ENCODE results near the gene TXLNG.

The TXLNG gene

GRCh38 chrX:16839852-16840460 is 53.7 kb downstream of the TXLNG start:
- no peak for TF ChIP-seq EZH2 (IDR thresholded peaks at IDR 0.05; ENCODE audit: borderline replicate concordance, low read depth, low read length, severe bottlenecking)
- TF ChIP-seq, protein P1, sequence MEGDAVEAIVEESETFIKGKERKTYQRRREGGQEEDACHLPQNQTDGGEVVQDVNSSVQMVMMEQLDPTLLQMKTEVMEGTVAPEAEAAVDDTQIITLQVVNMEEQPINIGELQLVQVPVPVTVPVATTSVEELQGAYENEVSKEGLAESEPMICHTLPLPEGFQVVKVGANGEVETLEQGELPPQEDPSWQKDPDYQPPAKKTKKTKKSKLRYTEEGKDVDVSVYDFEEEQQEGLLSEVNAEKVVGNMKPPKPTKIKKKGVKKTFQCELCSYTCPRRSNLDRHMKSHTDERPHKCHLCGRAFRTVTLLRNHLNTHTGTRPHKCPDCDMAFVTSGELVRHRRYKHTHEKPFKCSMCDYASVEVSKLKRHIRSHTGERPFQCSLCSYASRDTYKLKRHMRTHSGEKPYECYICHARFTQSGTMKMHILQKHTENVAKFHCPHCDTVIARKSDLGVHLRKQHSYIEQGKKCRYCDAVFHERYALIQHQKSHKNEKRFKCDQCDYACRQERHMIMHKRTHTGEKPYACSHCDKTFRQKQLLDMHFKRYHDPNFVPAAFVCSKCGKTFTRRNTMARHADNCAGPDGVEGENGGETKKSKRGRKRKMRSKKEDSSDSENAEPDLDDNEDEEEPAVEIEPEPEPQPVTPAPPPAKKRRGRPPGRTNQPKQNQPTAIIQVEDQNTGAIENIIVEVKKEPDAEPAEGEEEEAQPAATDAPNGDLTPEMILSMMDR (IDR thresholded peaks at IDR 0.05; ENCODE audit: borderline replicate concordance, extremely low read depth, low read length, poor library complexity, severe bottlenecking), result no peak
- Histone ChIP-seq H3K4me2 (ENCODE audit: insufficient read depth, low read length) (no peak overlapping the region), H3K36me3 (ENCODE audit: insufficient read depth, low read length) (peaks cover 83% of the 10 kb centered on the region), H3K27ac (ENCODE audit: low read length) (no peak overlapping the region), H3K27me3 (ENCODE audit: insufficient read depth, low read length, poor library complexity) (no peaks in the 10 kb centered on the region), H3K4me3 (ENCODE audit: low read depth in 1 of 2, low read length in 2 of 2) (no peak overlapping the region), H3K9ac (ENCODE audit: low read depth, low read length) (no peak overlapping the region), H3K4me1 (ENCODE audit: insufficient read depth, low read length) (no peaks in the 10 kb centered on the region), H4K20me1 (ENCODE audit: insufficient read depth, low read length) (no peaks in the 10 kb centered on the region), H3K9me3 (ENCODE audit: insufficient read depth, low read length, severe bottlenecking) (no peaks in the 10 kb centered on the region), H3K79me2 (ENCODE audit: insufficient read depth, low read length) (no peaks in the 10 kb centered on the region), H2AFZ (ENCODE audit: low read depth, low read length) (no peak overlapping the region)
- no peak for DNase-seq
- no peak for ATAC-seq (ENCODE audit: insufficient read depth, low read depth)

- ATAC-seq (ENCODE audit: insufficient read depth, low read depth) (no peak), DNase-seq (no peak)
- H3K4me3 ChIP-seq (ENCODE audit: low read depth in 1 of 2, low read length in 2 of 2), result no peak overlapping the region
- TF ChIP-seq, protein P1 (IDR thresholded peaks at IDR 0.05; ENCODE audit: borderline replicate concordance, extremely low read depth, low read length, poor library complexity, severe bottlenecking), result no peak
- TF ChIP-seq EZH2 (IDR thresholded peaks at IDR 0.05; ENCODE audit: borderline replicate concordance, low read depth, low read length, severe bottlenecking), result no peak
- no peak overlapping the region for H3K27ac ChIP-seq (ENCODE audit: low read length)
- H3K4me2 ChIP-seq (ENCODE audit: insufficient read depth, low read length), result no peak overlapping the region
- H3K9me3 ChIP-seq (ENCODE audit: insufficient read depth, low read length, severe bottlenecking), result no peaks in the 10 kb centered on the region
- peaks cover 84% of the 10 kb centered on the region for H3K36me3 ChIP-seq (ENCODE audit: insufficient read depth, low read length)
- H4K20me1 ChIP-seq (ENCODE audit: insufficient read depth, low read length), result peaks cover 3% of the 10 kb centered on the region; the same call in 1 of the 2 replicates
- no peaks in the 10 kb centered on the region for H3K79me2 ChIP-seq (ENCODE audit: insufficient read depth, low read length)
- H3K27me3 ChIP-seq (ENCODE audit: insufficient read depth, low read length, poor library complexity), result no peaks in the 10 kb centered on the region
- no peaks in the 10 kb centered on the region for H3K4me1 ChIP-seq (ENCODE audit: insufficient read depth, low read length)
- no peak overlapping the region for H2AFZ ChIP-seq (ENCODE audit: low read depth, low read length)
- H3K9ac ChIP-seq (ENCODE audit: low read depth, low read length), result no peak overlapping the region
Observed at GRCh38 chrX:16842684-16843083, 56.4 kb downstream of the TXLNG start.

DNA sequence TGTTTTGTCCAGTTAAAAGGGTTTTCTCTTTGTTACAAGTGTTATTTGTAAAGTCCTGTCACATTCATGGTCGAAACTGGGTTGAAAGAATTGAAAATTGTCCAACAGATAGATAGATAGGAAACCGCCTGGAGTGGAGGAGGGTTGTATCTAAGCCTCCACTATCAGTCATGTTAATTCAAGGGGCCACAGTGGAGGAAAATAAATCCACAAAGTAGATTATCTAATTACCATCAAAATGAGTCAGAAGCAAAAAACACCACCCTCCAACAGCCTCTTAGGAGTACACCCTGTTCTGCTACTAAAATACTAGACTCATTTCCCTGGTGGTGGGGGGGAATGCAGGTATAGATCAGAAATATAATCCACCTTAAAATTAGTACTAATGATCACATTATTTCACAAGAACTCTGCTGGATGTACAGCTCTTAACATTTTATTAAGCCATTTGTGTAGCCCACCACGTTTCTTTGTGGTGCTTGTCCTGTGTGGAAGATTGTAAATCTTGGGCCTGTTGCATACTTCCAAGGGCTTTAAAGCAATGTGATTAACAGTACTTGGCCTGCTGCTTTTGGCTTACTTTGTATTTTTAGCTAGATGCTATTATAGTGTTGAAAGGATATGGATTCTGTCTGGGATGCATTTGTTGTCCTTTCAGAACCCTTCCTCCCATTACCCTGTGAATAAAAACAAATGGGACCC is 57.1 kb downstream of the TXLNG start:
- no peak for DNase-seq
- Histone ChIP-seq H3K4me3 (ENCODE audit: low read depth in 1 of 2, low read length in 2 of 2) (no peak overlapping the region), H3K9me3 (ENCODE audit: insufficient read depth, low read length, severe bottlenecking) (no peaks in the 10 kb centered on the region), H3K79me2 (ENCODE audit: insufficient read depth, low read length) (0 out of 2 replicates have a peak, but pooled peaks cover 2% of the 10 kb centered on the region), H3K27me3 (ENCODE audit: insufficient read depth, low read length, poor library complexity) (no peaks in the 10 kb centered on the region), H3K4me1 (ENCODE audit: insufficient read depth, low read length) (no peaks in the 10 kb centered on the region), H3K9ac (ENCODE audit: low read depth, low read length) (no peak overlapping the region), H3K36me3 (ENCODE audit: insufficient read depth, low read length) (peaks cover 84% of the 10 kb centered on the region), H4K20me1 (ENCODE audit: insufficient read depth, low read length) (peaks cover 3% of the 10 kb centered on the region; the same call in 1 of the 2 replicates), H2AFZ (ENCODE audit: low read depth, low read length) (no peak overlapping the region), H3K4me2 (ENCODE audit: insufficient read depth, low read length) (no peak overlapping the region), H3K27ac (ENCODE audit: low read length) (no peak overlapping the region)
- no peak for ATAC-seq (ENCODE audit: insufficient read depth, low read depth)
- no peak for TF ChIP-seq EZH2 (IDR thresholded peaks at IDR 0.05; ENCODE audit: borderline replicate concordance, low read depth, low read length, severe bottlenecking)
- TF ChIP-seq, protein P1 (IDR thresholded peaks at IDR 0.05; ENCODE audit: borderline replicate concordance, extremely low read depth, low read length, poor library complexity, severe bottlenecking), result no peak

All from DND-41 (cell line).